NCI-H345 treated with DMSO at 0.1 percent for 48 hours (cell line): Measurements from ENCODE around the gene CCDC13.

Experiments
- DNase-seq: peaks from one replicate; lab custom pipeline; 2025; ENCODE audit not compliant: unreplicated experiment; lab: John Stamatoyannopoulos, UW

CCDC13 gene

DNA sequence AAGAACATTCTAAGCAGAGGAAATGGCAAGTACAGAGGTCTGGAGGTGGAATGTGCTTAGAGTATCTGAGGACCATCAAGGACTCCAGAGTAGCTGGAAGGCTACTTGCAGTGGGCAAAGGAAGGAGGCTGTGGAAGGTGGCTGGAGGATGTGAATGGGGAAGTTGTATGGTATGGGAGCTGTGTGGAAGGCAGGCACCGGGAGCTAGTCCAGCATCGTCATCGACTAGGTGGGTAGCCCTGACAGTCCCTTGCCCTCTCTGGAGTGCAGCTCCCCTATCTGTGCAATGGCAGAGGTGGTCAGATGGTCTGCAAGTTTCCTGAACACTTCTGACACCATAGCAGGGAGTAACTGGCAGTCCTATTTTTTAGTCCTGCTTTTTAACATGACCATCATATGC, 19.3 kb downstream of the CCDC13 start:
- DNase-seq = no peak

DNA sequence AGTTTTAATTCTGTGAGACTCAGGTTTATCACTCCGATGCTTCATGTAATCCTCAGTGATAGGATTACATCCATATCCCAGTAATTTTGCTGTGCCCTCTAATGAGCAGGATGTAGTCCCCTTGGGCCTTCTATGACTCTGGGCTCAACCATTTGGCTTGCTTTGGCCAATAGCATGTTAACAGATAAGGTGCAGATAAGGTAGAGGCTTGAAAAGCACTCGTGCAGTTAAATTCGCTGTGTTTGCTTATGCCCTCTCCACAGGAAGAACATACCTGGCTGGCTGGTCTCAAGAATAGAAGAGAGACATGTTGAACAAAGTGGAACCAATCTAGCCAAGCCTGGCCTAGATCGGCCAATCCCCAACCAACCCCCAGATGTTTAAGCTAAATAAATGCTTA, 20.1 kb downstream of the CCDC13 start:
- no peak for DNase-seq

DNA sequence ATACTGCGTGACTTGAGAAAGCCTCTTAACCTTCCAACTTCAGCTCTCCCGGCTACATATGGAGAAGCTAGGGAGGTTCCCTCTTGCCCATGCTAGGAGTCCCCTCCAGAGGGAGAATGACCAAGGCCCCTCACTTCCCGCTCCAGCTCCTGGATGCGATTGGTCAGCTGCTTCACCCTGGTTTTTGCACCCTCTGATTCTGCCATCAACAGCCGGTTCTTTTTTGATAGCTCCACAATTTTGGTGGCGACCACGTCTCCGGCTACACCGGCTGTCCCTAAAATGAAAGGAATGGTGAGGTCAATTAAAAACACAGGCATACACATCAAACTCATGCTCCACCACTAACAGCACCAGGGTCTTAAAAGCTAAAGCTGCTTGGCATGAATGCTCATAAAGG, 20.6 kb downstream of the CCDC13 start:
- no peak for DNase-seq

DNA sequence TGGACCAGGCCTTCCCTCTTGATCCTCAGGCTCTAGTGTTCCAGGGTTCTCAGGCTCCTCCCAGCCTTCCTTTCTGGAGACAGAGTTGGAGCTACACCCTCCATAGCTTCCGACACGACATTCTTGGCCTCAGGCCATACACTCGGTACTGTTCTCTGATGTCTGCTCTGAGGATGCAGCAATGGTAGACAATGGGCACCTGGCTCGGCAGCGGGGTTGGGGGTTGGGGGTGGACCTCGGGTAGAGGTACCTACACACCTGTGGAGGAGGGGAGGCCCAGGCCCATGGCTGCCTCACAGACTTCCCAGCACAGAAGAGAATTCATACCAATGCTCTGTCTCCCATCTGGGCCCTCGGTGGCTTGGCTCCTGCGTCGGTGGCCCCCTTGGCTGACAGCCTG, 21.4 kb downstream of the CCDC13 start:
- DNase-seq = no peak

DNA sequence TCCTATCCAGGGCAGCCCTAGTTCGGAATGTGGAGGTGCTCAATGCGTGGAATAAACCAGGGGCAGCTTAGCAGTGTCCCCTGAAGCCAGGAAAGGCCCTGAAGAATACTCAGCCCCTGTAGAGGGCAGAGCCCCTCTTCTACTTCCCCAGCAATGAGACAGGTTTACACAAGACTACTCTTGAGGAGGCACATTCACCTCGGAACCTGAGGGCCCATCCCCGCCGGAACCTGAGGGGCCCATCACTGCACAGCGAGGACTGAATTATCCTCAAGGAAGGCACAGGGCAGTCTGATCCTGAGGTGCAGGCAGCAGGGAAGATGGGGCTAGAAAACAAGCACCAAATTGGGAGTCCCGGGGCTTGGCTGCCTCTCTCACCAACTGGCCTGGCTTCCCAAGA, 22.2 kb downstream of the CCDC13 start:
- no peak for DNase-seq

DNA sequence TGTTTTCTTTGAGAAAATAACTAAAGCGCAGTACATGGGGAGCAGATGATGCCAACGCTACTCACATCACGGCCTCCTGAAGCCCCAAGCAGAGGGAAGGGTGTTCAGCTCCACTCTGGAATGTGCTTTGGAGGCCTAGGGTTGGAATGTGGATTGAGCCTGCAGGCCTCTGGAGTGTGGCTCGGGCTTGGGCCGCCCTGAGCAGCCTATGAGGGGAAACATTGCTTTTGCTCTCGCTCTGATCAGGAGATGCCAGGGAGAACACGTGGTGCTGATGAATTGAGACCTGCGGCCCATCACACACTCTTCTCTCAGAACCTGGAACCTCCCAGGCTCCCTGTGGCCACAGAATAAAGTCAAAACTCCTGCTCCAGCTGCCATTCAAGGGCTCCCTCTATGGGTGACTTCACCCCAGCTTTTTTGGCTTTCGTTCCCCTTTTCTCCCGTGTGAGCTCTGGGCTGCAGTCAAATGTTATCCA, 23.3 kb downstream of the CCDC13 start:
- DNase-seq = no peak

DNA sequence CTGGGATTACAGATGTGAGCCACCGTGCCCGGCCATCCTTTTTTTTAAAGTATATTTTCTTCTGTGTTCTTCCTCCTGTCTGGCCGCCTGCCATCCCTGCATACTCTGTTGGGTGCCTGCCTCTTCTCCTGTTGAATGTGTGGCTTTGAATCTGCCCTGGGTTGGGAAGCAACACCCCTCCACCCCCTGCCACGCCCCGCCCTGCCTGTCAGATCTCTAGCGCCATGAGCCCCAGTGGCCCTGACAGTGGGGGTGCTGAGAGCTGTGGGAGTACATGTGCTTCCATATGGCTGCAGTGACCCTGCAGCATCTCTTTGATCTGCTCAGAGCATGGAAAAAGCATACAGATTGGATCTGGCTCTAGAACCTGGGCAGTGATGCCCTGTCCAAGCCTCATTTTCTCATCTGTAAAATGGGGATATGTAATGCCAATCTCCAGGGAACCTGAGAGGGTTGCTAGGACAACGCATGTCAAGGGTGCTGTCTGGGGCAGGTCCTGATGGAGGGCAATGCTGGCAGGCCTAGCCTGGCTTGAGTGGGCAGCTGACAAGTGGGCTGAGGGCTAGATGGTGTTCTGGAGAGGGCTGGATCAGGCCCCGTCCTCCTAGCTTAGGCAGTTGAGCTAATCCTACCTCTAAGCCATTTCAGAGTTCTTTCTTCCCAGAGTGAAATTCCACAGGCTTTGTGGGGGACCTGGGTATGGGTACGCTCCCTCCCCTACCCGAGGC, 23.9 kb downstream of the CCDC13 start:
- no peak for DNase-seq

DNA sequence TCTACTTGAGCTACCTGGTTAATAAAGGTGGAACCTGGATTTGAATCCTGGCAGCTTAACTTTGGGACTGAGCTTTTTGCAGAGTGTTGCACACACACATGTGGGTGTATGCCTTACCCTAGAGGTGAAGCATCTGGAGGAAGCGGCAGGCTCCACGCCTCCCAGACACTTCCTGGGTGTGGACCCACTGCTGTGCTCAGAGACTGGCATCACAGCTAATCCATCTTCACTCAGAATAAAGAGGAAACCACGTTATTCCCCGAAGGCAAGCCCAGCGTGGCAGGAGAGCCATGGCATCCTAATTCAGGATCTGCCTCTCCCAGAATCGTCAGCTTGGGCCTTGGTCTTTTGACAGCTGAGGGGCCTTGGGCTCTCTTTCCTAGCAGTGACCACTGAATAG, 25.5 kb downstream of the CCDC13 start:
- no peak for DNase-seq

DNA sequence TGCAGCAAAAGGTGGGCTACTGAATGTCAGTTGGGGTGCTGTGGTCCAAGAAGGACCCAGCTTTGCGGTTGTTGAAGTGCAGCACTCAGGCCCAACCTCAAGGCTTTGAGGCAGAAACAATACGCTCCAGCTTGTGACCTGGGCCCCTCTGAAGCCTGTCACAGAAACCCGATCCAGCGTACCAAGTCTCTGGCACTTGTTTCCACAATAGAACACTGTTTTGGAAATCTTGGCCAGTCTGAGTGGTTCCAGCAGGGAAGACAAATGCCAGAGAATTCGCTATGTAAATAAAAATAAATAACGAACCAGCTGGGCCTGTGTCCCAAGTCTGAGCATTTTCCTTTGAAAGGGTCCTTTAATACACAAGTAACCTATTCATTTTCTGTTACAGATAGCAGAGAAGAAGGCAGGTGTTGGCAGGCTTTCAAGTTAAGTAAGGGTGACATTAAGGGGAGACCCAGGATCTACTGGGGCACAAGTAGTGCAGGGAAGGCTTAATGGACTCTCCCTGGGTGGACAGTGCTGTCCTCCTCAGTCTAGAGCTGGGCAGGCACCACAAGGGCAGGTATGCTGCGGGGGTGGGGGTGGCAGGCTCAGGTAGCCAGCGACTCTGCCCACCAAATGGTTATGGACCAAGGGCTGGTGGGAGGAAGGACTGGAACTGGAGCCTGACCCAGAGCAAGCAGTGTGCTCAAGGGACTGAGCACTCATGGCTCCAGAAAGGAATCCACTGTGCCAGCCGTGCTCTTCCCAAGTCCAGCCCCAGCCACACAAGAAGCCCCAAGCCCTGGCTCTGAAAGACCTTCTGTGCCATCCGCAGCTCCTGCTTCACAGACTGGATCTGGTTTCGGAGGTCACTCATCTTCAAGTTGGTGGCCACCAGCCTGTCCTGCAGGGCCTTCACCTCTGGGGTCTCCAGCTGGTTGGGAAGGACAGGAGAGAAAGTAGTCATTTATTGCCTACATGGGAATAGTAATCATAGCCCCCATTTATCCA, 26.3 kb downstream of the CCDC13 start:
- no peak for DNase-seq

DNA sequence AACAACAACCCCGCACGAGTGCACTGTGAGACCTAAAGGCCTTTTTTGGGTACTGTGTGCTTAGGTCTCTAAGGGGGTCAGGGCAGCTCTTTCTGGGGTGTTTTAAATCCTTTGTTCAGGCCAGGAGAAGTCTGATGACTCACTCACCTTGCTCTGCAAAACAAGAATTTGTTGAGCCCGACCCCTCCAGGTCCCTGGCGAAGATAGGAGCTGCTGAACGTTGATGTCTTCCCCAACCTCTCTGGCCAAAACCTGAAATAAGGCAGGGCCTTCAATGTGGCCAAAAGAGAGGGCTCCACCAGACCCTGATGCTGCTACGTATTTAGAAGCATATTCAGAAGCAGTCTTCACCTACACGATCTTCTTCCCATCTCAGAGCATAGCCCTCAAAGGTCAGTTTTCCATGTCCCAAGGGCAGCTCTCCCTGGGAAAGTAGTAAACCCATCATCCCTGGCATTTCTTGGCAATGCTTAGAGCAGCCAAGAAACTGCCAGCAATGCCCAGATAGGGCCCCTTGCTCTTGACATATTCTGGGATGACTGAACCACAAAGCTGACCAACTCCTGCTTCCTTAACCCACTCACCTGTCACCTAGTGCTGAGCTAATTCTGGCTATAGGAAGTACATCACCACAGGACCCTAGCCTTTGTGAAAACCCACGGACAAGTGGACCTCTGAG, 27.1 kb downstream of the CCDC13 start:
- no peak for DNase-seq

DNA sequence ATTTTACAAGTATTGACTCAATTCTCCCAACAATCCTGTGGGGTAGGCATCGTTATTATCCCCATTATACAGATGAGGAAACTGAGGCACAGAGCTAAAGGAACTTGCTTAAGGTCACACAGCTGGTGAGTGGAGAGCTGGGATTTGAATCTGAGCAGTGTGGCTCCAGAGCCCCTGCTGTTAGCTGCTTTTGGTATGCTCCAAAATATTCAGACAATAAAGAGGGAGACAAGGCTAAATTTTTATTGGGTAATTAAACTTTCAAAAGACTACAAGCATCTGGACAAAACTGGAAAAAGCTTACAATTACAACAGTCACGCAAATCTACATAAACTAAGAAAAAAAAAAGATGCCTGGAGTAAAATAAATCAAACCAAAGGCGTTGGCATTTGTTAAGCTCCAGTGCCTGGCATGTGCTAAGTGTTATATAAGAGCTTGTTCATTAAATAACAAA, 27.7 kb downstream of the CCDC13 start:
- no peak for DNase-seq

DNA sequence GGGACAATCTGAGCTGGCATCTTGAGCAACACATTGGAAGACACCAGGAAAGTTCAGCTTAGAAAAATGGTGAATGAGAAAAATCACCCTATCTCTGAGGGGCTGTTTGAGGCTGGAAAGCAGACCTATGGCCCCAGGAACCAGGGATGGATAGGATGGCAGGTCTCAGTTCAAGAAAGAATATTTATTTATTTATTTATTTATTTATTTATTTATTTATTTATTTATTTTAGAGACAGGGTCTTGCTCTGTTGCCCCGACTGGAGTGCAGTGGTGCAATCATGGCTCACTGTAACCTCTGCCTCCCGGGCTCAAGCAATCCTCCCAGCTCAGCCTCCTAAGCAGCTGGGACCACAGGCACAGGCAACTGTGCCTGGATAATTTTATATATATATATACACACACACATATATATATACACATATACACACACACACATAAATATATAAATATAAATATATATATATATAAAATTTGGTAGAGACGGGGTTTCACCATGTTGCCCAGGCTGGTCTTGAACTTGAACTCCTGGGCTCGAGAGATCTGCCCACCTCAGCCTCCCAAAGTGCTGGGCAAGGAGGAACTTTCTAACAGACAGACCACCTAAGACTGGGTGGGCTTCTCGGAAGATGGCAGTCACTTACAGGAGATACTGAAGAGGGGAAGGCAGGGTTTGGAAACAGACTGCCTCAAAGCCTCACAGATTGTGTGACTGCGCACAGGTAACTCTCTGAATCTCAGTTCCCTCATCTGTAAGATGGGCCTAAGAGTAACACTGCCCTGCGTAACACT, 29.7 kb downstream of the CCDC13 start:
- DNase-seq = no peak

DNA sequence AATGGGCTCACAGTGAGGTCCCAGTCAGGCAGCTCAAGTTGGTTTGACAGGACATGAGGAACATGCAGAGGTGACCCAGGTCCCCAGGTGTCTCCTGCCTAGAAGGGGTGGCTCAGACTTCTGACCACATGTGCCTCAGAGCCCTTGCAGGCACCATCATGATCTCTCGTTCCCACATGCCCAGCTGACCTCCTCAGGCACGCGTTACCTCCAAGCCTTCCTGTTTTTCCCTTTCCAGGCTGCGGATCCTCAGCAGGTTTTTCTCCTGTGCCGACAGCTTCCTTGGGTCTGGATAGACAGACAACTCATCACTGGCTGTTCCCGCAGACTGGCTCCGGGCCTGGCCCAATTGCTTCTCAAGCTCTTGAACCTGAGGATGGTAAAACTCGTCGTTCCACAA, 30.4 kb downstream of the CCDC13 start:
- DNase-seq = no peak

DNA sequence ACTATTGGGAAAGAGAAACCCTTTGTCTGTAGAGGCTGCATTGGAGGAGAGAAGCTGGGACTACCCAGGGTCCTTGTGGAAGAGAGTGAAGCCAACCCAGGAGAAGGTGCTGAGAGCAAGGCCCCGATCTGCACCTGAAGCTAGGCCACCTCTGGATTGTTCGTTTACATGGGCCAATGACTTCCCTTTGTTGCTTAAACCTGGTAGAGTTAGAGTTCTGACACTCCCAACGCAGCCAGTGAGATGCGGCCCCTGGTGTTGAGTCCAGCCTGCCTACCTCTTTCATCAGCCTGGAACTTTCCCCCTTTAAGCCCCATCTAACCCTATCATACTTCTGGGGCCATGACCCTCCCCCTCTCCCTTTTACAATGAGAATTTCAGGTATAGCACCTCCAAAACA, 30.8 kb downstream of the CCDC13 start:
- DNase-seq = no peak

DNA sequence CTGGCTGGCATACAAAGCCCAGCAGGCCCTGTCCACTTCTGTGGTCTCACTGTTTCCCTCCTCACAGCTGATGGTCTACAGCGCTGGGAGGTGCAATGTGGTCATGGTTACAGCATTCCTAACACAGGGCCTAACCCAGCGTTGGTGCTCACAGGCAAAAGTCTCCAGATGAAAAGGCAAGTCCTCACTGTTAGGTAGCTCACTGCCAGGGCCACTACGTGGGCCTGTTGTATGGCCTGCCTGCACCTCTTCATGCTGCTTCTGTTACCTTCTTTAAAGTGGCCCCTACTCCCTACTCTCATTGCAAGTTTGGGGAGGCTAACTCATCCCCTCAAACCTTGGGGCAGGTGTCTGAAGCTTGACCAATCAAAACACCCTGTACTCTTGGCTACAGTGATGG, 31.3 kb downstream of the CCDC13 start:
- DNase-seq = no peak

DNA sequence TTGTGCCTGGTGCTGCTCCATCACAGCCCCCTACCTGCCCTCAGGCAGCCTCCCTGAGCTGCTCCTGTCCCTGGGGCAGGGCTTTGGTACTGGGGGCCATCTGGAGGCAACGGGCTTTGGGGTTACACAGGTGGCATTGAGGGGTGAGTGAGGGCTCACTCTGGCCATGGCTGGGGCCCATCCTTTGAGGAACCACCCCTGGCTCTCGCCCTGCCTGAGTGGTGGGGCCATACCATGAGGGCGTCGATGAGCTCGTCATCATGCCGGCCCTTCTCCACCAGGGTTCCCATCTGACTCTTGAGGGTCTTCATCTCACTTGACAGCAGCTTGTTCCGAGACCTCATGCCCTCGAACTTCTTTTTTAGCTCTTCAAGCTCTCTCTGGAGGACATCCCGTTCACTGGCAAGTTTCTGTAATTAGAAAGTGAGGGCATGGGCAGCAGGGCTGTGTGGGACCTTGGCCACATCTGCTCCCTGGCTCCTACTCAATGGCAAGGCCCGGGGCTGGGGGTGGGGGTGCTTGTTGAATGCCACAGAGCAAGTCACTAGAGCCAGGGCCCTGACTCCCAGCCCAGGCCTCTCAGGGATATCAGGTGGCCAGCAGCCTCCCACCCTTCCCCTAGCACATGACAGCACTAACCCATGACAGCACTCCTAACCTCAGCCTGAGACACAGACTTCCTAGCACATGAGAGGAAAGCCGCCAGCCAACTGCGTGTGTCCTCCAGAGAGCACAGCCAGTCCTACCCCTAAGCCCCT, 33.5 kb downstream of the CCDC13 start:
- DNase-seq = no peak

DNA sequence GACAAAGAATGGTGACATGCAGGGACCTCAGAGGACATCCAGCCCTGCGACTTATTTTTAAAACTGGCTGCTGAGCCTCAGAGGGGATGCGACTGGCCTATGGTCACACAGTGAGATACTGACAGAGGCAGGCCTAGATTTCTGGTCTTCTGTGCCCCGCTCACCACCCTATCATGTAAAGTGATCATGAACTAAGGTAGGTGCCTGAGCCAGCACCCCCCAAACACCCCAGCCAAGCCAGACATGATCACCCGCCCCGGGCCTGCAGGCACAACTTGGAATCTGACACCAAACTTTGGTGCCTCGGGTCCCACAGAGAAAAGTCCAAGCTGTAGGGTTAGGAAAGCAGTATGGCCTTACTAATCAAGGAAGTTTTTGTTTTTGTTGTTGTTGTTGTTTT, 36.5 kb downstream of the CCDC13 start:
- no peak for DNase-seq

DNA sequence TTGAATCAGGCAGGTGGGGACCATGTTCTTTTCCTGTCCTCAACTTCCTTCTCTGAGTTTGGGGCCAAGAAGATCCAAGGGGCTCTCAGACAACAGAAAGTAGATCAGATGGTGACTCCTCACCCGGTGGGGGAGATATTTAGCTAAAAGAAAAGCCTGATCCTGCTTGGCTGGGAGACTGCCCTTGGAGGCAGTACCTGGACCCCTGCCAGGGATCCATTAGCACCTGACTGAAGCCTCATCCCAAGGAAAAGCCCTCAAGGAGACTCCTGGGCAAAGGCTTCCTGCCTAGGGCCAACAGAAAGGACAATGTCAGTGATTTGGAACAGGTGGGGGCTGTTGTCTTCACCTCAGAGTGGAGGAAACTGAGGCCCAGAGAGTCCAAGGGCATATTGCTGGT, 37.0 kb downstream of the CCDC13 start:
- no peak for DNase-seq

DNA sequence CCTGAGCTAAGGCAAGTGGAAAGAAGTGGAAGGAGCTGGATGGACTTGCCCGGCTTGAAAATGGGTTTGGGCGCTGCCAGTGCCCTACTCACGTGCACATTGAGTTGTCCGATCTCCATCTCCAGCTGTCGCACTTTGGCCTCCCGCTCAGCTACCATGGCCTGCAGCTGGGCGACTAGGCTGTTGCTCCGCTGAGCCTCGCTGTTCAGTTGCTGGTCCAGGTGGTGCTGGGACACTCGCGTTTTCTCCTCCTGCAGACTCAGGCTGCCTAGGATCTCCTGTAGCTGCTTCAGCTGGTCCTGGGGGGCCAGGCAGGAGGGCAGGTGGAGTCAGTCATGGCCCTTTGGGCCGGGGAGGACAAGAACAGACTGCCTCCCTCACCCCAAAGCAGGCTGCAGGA, 37.4 kb downstream of the CCDC13 start:
- no peak for DNase-seq

DNA sequence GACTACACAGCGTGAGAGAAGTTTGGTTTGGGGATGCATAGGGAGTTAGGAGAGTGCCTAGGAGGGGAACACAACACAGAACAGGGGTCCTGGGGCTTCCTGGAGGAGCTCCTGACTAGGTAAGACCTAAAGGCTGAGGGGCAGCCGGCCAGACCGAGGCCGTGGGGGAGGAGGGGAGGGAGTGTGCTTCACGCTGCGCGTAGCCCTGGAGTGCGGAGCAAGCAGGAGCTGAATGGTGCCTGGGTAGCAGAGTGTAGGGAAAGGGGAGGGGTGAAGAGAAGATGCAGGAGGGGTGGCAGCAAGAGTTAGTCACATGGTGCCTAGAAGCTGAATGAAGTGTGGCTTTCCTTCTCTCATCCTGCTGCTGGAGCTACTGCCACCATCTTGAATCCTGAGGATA, 38.0 kb downstream of the CCDC13 start:
- no peak for DNase-seq
